ENCODE data around the gene PEX19.

GRCh38 chr1:160291248-160292220 lies 6.6 kb upstream of the PEX19 start:
- peak; percentile 74 to 84 (median 80) for TF ChIP-seq CTCF (IDR thresholded peaks at IDR 0.05 in 2 of 3, conservative IDR thresholded peaks at IDR 0.05 in 1 of 3; ENCODE audit: control insufficient read depth in 2 of 3, extremely low read depth in 1 of 3, insufficient read depth in 1 of 3, low read depth in 3 of 3, low read length in 3 of 3)
- peak; percentile 88 for TF ChIP-seq SMC3 (IDR thresholded peaks at IDR 0.05; ENCODE audit: borderline replicate concordance, low read length)
- TF ChIP-seq ZZZ3 (IDR thresholded peaks at IDR 0.05; ENCODE audit: control insufficient read depth, insufficient read length, low read depth): no peak
- no peak for TF ChIP-seq POLR2A (IDR thresholded peaks at IDR 0.05; ENCODE audit: low read depth, low read length)
- no peak for TF ChIP-seq FOXK2 (IDR thresholded peaks at IDR 0.05)
- no peak for TF ChIP-seq ATF3 (IDR thresholded peaks at IDR 0.05; ENCODE audit: borderline replicate concordance, extremely low read depth, low read depth, low read length)
- TF ChIP-seq POLR2AphosphoS5 (IDR thresholded peaks at IDR 0.05; ENCODE audit: low read length): no peak
- no peak for TF ChIP-seq SIX5 (IDR thresholded peaks at IDR 0.05; ENCODE audit: low read depth, low read length, severe bottlenecking)
- TF ChIP-seq CHD4 (IDR thresholded peaks at IDR 0.05): no peak
- TF ChIP-seq ESRRA (IDR thresholded peaks at IDR 0.05; ENCODE audit: low read length): no peak
- TF ChIP-seq NR2C1 (IDR thresholded peaks at IDR 0.05): no peak
- TF ChIP-seq BHLHE40 (IDR thresholded peaks at IDR 0.05; ENCODE audit: borderline replicate concordance in 1 of 2, low read depth in 2 of 2, low read length in 1 of 2): peak; percentile 46 to 49; a peak in 1 of 4 replicates
- no peak for TF ChIP-seq FOXM1 (IDR thresholded peaks at IDR 0.05; ENCODE audit: low read depth, low read length)
- no peak for TF ChIP-seq ETV6 (conservative IDR thresholded peaks at IDR 0.05 in 1 of 2, IDR thresholded peaks at IDR 0.05 in 1 of 2; ENCODE audit: borderline replicate concordance in 1 of 2, low read depth in 1 of 2)
